Liver (tissue), 9 donors: ENCODE results near the gene ABCA9. TPM values are rescaled to one million over a fixed set of nuclear protein-coding genes. Genes with fewer than 3 reads are reported as not detected.
A peak's percentile ranks its signal among the peaks of the same experiment; 100 is the strongest.
"Not testable (repeated sequence)": the region's sequence is repeated elsewhere in the genome, so short reads cannot be mapped to it uniquely, and the experiment has no call there.

ENCODE experiments used
- DNase-seq: peaks from one replicate; pipeline ENCODE4 v3.0.0-alpha.2; 2017; ENCODE audit warnings: low spot score
- H3K27ac ChIP-seq, 2 donors: one replicate each; pipeline ENCODE4 v1.7.0; 2013; ENCODE audit warnings: inconsistent platforms in 2 of 2, low read length in 2 of 2, control low read depth in 1 of 2, low read depth in 1 of 2, mild to moderate bottlenecking in 1 of 2
- H3K27me3 ChIP-seq, 4 donors: one replicate each; pipeline versions ENCODE4 v1.6.1 to v1.7.0; 2013; ENCODE audit warnings: low read length in 3 of 4, inconsistent platforms in 1 of 4, mild to moderate bottlenecking in 1 of 4, moderate library complexity in 1 of 4; ENCODE audit not compliant: control insufficient read depth in 4 of 4, insufficient read depth in 4 of 4
- H3K36me3 ChIP-seq, 4 donors: one replicate each; pipeline versions ENCODE4 v1.6.1 to v1.7.0; 2013; ENCODE audit warnings: low read length in 3 of 4, mild to moderate bottlenecking in 3 of 4, low read depth in 1 of 4, moderate library complexity in 1 of 4; ENCODE audit not compliant: control insufficient read depth in 4 of 4, insufficient read depth in 3 of 4
- H3K4me1 ChIP-seq, 4 donors: one replicate each; pipeline versions ENCODE4 v1.6.1 to v1.7.0; 2013; ENCODE audit warnings: low read length in 3 of 4, mild to moderate bottlenecking in 3 of 4, moderate library complexity in 1 of 4; ENCODE audit not compliant: control insufficient read depth in 4 of 4, insufficient read depth in 4 of 4
- H3K4me3 ChIP-seq, 3 donors: one replicate each; pipeline versions ENCODE4 v1.6.1 to v1.7.0; 2013; ENCODE audit warnings: low read length in 3 of 3, control low read depth in 1 of 3, low read depth in 1 of 3, mild to moderate bottlenecking in 1 of 3
- H3K9ac ChIP-seq, 2 donors: one replicate each; pipeline ENCODE4 v1.7.0; 2013; ENCODE audit warnings: low read length in 2 of 2, mild to moderate bottlenecking in 2 of 2, moderate library complexity in 2 of 2, control low read depth in 1 of 2, low read depth in 1 of 2
- H3K9me3 ChIP-seq, 4 donors: one replicate each; pipeline versions ENCODE4 v1.6.1 to v1.7.0; 2013; ENCODE audit warnings: low read length in 3 of 4; ENCODE audit not compliant: control insufficient read depth in 4 of 4
- ATF3 ChIP-seq: IDR thresholded peaks from 2 replicates; pipeline ENCODE4 v1.6.1; 2016; ENCODE audit warnings: antibody characterized with exemption
- CTCF ChIP-seq: fragments of 150-350 bp; IDR thresholded peaks from 2 replicates; pipeline ENCODE4 v1.5.1; 2017; ENCODE audit warnings: improper control_type of control experiment, low read depth, low read length; ENCODE audit not compliant: missing input control
- EGR1 ChIP-seq, 2 donors: IDR thresholded peaks; 2 replicates each; pipeline ENCODE4 v1.6.1; 2016 to 2018; ENCODE audit warnings: antibody characterized with exemption in 2 of 2, low read depth in 2 of 2
- FOXA1 ChIP-seq: IDR thresholded peaks from 2 replicates; pipeline ENCODE4 v1.6.1; 2016; ENCODE audit warnings: antibody characterized with exemption
- FOXA2 ChIP-seq: IDR thresholded peaks from 2 replicates; pipeline ENCODE4 v1.6.1; 2016; ENCODE audit warnings: antibody characterized with exemption
- GABPA ChIP-seq, 2 donors: IDR thresholded peaks in 1 of 2; conservative IDR thresholded peaks in 1 of 2; 2 replicates each; pipeline ENCODE4 v1.6.1; 2016; ENCODE audit warnings: antibody characterized with exemption in 2 of 2, mild to moderate bottlenecking in 1 of 2, moderate library complexity in 1 of 2
- HNF4A ChIP-seq, 2 donors: conservative IDR thresholded peaks; 2 replicates each; pipeline ENCODE4 v1.6.1; 2016; ENCODE audit warnings: antibody characterized with exemption in 2 of 2, mild to moderate bottlenecking in 2 of 2
- HNF4G ChIP-seq: IDR thresholded peaks from 2 replicates; pipeline ENCODE4 v1.6.1; 2016; ENCODE audit warnings: antibody characterized with exemption
- JUND ChIP-seq, 2 donors: IDR thresholded peaks; 2 replicates each; pipeline ENCODE4 v1.6.1; 2016; ENCODE audit warnings: antibody characterized with exemption in 2 of 2
- MAX ChIP-seq: IDR thresholded peaks from 2 replicates; pipeline ENCODE4 v1.6.1; 2016; ENCODE audit warnings: antibody characterized with exemption
- NR2F2 ChIP-seq: IDR thresholded peaks from 2 replicates; pipeline ENCODE4 v1.6.1; 2016; ENCODE audit warnings: antibody characterized with exemption
- RAD21 ChIP-seq, 2 donors: IDR thresholded peaks; 2 replicates each; pipeline ENCODE4 v1.6.1; 2016; ENCODE audit warnings: antibody characterized with exemption in 2 of 2, mild to moderate bottlenecking in 2 of 2
- REST ChIP-seq: IDR thresholded peaks from 2 replicates; pipeline ENCODE4 v1.6.1; 2016; ENCODE audit warnings: antibody characterized with exemption, mild to moderate bottlenecking
- RXRA ChIP-seq, 2 donors: IDR thresholded peaks; 2 replicates each; pipeline ENCODE4 v1.6.1; 2017 to 2018; ENCODE audit warnings: antibody characterized with exemption in 2 of 2, mild to moderate bottlenecking in 1 of 2
- TAF1 ChIP-seq: conservative IDR thresholded peaks from 2 replicates; pipeline ENCODE4 v1.6.1; 2016; ENCODE audit warnings: antibody characterized with exemption, mild to moderate bottlenecking
- YY1 ChIP-seq: IDR thresholded peaks from 2 replicates; pipeline ENCODE4 v1.6.1; 2016; ENCODE audit warnings: antibody characterized with exemption, mild to moderate bottlenecking
- ZBTB33 ChIP-seq: IDR thresholded peaks from 2 replicates; pipeline ENCODE4 v1.6.1; 2016; ENCODE audit warnings: antibody characterized with exemption
- WGBS: extraction: QIAGEN DNeasy Blood & Tissue Kit; methylation state at CpG from one replicate; pipeline ENCODE4 v1.1.7; 2013; 5-methylcytosine and 5-hydroxymethylcytosine counted together
- polyA plus RNA-seq, 2 donors: library from polyadenylated mRNA; stranded (reverse) in 1 of 2; unstranded in 1 of 2; fragments of 200-250 nt in 1 of 2; fragments of >200 nt in 1 of 2; fragmentation: Nextera tagmentation in 1 of 2; extraction: Ambion mirVana in 1 of 2; gene quantifications; one replicate each; pipeline versions ENCODE4 v1.2.1 to v1.2.3, GENCODE V29; 2013 to 2015
- total RNA-seq, 2 donors: library from RNA; depleted of rRNA; stranded (reverse); fragments of >200 nt; gene quantifications; one replicate each; pipeline ENCODE4 v1.2.3, GENCODE V29; 2014
- donor health status: healthy.
- donor health status: healthy.
- donor health status: healthy.
- donor health status: healthy.
- donor health status: healthy.

Gene ABCA9
- total and polyA plus RNA-seq, 4 donors, result 1.4 to 18.9 (median 5.9) TPM

GRCh38 chr17:68950725-68951124 lies 110.0 kb downstream of the ABCA9 start:
- H3K27ac ChIP-seq, result peak overlapping the region; percentile 15 to 60
- no peak overlapping the region for H3K9ac ChIP-seq
- TF ChIP-seq EGR1 (IDR thresholded peaks at IDR 0.05; ENCODE audit: low read depth in 2 of 2), result no peak
- TF ChIP-seq HNF4A (conservative IDR thresholded peaks at IDR 0.05), result no peak
- TF ChIP-seq FOXA1, result no peak
- TF ChIP-seq HNF4G, result no peak
- TF ChIP-seq RAD21 (IDR thresholded peaks at IDR 0.05), result no peak
- TF ChIP-seq ATF3, result no peak
- no peak for TF ChIP-seq TAF1
- no peak for TF ChIP-seq JUND (IDR thresholded peaks at IDR 0.05)
- TF ChIP-seq ZBTB33, result no peak
- no peak for TF ChIP-seq MAX
- TF ChIP-seq CTCF, result no peak
- no peak for TF ChIP-seq GABPA (IDR thresholded peaks at IDR 0.05 in 1 of 2, conservative IDR thresholded peaks at IDR 0.05 in 1 of 2)
- TF ChIP-seq NR2F2, result no peak
- TF ChIP-seq REST, result no peak
- no peak for TF ChIP-seq RXRA (IDR thresholded peaks at IDR 0.05)
- no peak for TF ChIP-seq YY1
- TF ChIP-seq FOXA2, result no peak
- H3K9me3 ChIP-seq, result no peaks in the 10 kb centered on the region
- H3K36me3 ChIP-seq, result no peaks in the 10 kb centered on the region
- no peak for DNase-seq
- peaks cover 0 to 27% (median 5%) of the 10 kb centered on the region in 4 donors for H3K4me1 ChIP-seq
- H3K4me3 ChIP-seq, result no peak overlapping the region
- H3K27me3 ChIP-seq, result no peaks in the 10 kb centered on the region
- 84% methylated on average over 4 of the region's 4 CpGs for WGBS

- not testable (repeated sequence) for H3K9ac ChIP-seq, H3K36me3 ChIP-seq, H3K4me3 ChIP-seq, DNase-seq, H3K27ac ChIP-seq, H3K27me3 ChIP-seq, H3K9me3 ChIP-seq
- 92% methylated on average over 1 of the region's 1 CpG for WGBS
- peaks cover 0 to 21% (median 8%) of the 10 kb centered on the region in 4 donors for H3K4me1 ChIP-seq
Observed at GRCh38 chr17:68947868-68948267, 112.9 kb downstream of the ABCA9 start.
